Left renal cortex interstitium (tissue), 4 donors: Measurements from ENCODE around the gene RHOT2. TPM values are rescaled to one million over a fixed set of nuclear protein-coding genes. Genes with fewer than 3 reads are reported as not detected.
"Not testable (repeated sequence)": the region's sequence is repeated elsewhere in the genome, so short reads cannot be mapped to it uniquely, and the experiment has no call there.

Experiments
- DNase-seq, 4 donors: peaks; one replicate each; pipeline ENCODE4 v3.0.0-alpha.2; 2013; ENCODE audit warnings: low read depth in 4 of 4, low spot score in 2 of 4, missing footprints in 1 of 4
- polyA plus RNA-seq, 4 donors: library from polyadenylated mRNA; unstranded; fragments of 120-200 nt; gene quantifications; one replicate each; pipeline ENCODE4 v1.2.1, GENCODE V29; 2013; ENCODE audit not compliant: insufficient read length in 4 of 4

Gene RHOT2
- polyA plus RNA-seq, 4 donors = 53.4 to 131 (median 95.7) TPM

DNA sequence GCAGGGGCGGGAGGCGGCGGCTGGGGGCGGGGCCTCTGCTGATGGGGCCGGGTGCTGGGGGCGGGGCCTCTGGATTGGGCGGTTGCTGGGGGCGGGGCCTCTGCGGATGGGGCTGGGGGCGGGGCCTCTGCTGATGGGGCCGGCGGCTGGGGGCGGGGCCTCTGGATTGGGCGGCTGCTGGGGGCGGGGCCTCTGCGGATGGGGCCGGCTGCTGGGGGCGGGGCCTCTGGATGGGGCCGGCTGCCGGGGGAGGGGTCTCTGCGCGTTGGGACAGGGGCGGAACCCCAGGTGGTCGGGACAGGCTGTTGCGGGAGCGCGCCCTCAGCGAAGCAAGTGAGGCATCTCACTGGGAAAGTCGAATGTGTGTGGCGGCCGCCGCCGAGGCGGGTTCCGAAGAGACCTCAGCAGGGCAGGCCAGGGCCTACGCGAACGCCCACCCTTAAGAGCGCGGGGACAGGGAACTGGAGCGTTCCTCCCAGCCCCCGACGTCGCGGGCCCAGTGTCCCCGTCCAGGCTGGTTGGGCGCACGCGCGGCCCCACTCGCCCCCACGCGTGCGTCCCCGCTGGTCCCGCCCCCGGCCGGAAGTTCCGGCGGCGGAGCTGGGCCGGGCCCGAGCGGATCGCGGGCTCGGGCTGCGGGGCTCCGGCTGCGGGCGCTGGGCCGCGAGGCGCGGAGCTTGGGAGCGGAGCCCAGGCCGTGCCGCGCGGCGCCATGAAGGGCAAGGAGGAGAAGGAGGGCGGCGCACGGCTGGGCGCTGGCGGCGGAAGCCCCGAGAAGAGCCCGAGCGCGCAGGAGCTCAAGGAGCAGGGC is 12.1 kb downstream of the RHOT2 start, which contains the start of gene STUB1:
TSS of gene STUB1 (plus strand) at position 597 of the 811 bp plus-strand sequence. CDS start at position 713, 116 bp downstream.
- peak in 3 of 4 donors; percentile 55 to 69 (median 59) for DNase-seq

- no peak for DNase-seq
Measured at GRCh38 chr16:680625-680945, 12.7 kb downstream of the RHOT2 start.

GRCh38 chr16:680967-681745 is 13.2 kb downstream of the RHOT2 start:
- no peak for DNase-seq

DNA sequence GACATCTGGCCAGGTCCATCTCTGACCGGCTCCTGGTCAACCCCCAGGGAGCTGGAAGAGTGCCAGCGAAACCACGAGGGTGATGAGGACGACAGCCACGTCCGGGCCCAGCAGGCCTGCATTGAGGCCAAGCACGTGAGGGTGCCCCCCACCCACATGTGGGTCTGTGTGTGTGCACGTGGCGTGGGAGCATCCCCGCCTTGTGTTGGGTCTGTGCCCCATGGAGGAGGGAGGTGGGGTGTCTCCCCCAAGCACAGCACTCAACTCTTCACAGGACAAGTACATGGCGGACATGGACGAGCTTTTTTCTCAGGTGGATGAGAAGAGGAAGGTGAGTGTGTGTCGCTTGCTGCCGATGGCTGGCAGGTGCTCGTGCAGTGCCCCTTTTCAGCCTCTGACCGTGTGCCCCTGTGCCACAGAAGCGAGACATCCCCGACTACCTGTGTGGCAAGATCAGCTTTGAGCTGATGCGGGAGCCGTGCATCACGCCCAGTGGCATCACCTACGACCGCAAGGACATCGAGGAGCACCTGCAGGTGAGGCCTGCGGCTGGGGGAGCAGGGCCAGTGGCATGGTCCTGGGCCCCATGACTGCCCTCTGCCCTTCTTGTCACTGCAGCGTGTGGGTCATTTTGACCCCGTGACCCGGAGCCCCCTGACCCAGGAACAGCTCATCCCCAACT is 14.0 kb downstream of the RHOT2 start:
- no peak for DNase-seq

- no peak for DNase-seq
Measured at GRCh38 chr16:682493-683395, 14.8 kb downstream of the RHOT2 start.

- no peak for DNase-seq
Measured at GRCh38 chr16:683396-684070, 15.6 kb downstream of the RHOT2 start.

GRCh38 chr16:684071-684794 is 16.3 kb downstream of the RHOT2 start, which contains the start of gene JMJD8:
TSS of gene JMJD8 (minus strand) at chr16:684334. CDS start at chr16:684319, 15 bp downstream.
- peak in 3 of 4 donors; percentile 79 to 91 (median 89) for DNase-seq

DNA sequence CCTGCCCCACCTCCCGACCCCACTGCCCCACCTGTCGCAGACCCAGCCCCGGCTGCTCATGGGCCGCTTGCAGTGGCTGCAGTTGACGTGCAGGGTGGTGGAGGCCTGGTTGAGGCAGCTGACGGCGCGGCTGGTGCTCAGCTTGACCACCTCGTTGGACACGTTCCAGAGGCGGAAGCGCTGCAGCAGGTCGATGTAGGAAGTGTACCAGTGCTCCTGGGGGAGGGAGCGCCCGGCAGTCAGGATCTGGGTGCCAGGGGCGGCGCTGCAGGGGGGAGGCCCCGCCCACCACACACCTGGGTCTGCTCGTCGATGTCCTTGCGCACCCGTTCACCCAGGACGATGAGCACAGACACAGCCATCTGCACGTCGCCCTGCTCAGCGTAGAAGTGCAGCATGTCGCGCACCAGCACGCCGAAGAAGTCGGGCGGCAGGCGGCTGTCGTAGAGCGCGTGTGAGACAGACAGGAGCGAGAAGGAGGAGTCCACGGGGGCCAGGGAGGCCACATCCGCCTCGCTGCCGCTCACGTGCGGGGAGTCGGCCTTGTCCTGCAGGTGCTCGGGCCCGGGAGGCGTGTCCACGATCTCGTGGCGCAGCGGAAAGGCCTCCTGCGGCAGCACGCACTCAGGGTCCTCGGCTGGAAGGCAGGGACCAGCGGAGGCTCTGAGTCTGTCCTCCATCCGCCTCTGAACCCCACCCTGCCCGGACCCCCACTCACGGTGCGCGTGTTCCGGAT is 17.2 kb downstream of the RHOT2 start:
- no peak for DNase-seq

DNA sequence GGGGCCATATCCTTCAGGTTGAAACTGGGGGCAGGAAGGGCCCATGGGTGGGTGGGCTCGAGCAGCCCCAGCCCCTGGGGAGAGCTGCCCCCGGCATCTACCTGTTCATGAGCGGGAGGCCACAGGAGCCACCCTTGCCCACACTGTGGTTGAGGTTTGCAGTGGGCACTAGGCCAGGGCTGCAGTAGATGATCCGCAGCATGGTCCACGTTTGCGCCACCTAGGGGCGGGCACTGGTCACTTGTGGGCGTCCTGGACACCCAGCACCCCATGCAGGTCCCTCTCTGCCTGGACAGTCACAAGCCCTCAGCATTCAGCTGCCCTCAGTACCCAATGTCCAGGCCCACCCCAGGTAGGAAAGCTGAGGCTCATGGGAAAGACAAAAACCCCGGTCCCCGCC is 18.0 kb downstream of the RHOT2 start:
- no peak for DNase-seq

DNA sequence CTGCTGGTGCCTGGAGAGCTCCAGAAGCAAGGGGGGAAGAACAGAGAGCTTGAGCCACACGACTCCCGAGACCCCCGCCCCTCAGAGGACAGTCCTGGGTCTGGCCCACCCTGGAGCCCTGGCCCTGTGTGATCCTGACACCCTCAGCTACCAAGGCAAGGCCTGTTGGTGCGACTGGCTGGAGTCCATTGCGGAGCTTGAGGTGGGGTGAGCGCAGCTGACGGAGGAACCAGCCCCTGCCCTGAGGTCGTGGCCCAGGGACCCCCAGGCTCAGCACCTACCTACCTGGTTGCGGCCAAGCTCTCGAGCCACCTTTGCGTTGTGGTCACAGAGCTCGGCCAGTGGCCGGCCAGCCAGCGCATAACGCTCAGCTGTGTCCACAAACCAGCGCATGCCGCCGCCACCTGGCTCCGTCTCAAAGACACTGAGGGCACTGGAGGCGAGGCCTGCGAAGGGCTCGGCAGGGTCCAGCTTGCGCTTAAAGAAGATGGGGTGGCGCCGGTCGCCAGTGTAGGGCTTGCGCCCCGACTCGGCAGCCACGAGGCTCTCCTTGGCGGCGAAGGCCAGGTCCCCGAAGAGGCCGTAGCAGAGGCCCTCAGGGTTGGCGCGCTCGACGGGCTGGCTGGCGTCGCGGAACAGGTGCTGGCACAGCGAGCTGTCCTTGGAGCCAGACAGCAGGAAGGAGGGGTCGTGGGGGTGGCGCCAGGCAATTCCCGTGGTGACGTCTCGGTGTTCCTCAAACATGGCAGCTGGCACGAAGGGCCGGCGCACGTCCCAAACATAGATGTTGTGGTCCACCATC is 18.7 kb downstream of the RHOT2 start:
- no peak for DNase-seq

GRCh38 chr16:687499-687898 is 19.6 kb downstream of the RHOT2 start:
- DNase-seq = no peak

DNA sequence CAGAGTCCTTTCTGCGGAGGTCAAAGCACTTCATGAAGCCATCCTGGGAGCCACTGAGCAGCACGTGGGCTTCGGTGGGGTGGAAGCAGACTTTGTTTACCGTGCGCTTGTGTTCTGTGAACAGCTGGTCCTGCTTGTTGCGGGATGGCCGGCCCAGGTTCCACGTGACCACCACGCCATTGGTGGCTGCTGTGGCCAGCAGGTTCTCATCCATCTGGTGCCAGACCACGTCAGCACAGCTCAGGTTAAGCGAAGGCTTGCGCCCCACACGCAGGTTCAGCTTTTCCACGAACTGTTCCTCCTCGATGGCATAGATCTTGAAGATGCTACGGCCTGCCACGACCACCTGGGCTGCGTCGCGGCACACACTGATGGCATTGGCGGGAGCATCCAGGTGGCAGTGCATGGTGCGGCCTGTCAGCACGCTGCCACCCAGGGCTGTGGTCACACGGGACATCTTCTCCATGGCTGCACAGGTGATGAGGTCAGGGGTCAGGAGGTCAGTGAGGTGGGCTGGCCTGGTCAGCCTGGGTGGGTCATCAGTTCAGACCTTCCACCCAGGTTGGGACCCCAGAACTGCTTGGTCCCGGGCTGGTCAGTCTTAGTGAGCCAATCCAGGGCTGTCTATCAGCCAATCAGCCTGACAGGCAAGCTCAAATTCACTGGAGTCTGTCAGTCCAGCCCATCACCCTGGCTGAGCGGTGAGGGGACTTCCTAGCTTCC is 21.4 kb downstream of the RHOT2 start:
- DNase-seq = no peak

- not testable (repeated sequence) for DNase-seq
Measured at GRCh38 chr16:691242-691641, 23.3 kb downstream of the RHOT2 start.

DNA sequence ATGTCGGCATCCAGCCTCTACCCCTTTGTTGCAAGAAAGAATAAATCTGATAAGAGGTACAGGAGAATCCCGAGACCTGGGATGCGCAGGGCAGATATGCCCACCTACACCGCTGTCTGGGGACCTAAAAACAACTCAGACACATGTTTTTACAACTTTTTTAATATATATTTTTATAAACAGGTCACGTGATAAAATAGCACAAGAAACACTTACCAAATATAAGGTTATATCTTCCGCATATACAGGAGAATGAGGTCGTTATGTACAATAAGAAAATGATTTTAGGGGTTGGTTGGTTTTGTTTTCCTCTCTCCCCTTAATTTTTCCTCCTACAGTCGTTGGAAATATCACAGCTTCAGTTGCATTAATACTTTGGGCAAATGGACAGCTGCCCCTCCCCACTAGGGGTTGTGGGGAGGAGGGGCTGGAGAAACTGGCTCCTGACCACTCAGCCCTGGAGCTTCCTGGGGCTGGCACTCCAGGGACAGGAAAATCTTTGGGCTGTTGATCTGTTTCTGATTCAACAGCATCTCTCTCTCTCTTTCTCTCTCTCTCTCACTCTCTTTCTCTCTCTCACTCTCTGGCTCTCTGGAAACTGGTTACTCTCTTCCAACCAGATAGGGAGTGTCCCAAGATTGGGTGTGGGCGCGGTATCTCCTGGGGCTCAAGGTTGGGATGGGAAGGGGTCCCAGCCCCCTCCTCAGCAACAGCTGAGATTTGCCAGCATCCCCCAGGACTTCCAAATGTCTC is 24.6 kb downstream of the RHOT2 start:
- no peak for DNase-seq

DNA sequence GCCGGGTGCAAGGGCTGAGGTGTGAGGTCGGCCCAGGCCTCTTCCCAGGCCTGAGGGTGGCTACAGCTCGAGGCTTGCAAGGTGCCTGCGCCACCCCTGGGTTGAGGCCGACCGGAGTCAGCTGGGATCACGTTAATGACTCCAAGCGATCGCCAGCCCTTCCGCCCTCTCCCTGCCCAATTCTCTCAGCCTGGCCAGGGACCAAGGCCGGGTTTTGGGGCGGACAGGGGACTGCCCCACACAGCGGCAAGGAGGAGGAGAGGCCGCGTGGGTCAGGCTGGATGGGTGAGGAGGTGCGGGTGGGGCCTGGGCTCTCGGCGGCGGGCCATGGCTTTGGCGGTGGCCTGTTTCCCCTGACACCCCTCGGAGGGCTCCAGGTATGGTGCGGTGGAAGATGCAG is 25.4 kb downstream of the RHOT2 start:
- DNase-seq = no peak

DNA sequence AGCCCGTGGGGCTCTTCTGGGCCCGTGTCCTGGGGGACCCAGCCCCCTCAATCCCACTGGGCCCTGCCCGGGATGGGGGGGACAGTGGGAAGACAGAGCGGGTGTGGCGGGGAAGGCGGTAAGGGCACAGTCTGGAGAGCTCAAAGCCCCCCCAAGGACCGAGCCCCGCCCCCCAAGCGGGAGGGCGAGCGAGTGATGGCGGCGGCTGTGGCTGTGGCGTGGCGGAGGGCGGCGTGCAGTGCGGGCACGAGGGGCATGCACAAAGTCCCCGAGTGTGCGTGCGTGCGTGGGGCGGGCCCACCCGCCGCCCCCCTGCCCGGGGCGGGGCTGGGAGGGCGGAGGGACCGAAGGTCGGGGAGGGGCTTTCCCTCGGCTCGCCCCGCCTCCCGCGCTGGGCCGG is 25.8 kb downstream of the RHOT2 start:
- no peak for DNase-seq
